Measurements from ENCODE around the gene PIBF1. TPM values are rescaled to one million over a fixed set of nuclear protein-coding genes. Genes with fewer than 3 reads are reported as not detected.
A peak's percentile ranks its signal among the peaks of the same experiment; 100 is the strongest.
"Not testable (repeated sequence)": the region's sequence is repeated elsewhere in the genome, so short reads cannot be mapped to it uniquely, and the experiment has no call there.

The PIBF1 gene
- total and polyA plus RNA-seq, 2 donors = 12.9 to 74.2 TPM

GRCh38 chr13:72896869-72897268 lies 114.9 kb downstream of the PIBF1 start:
- no peak for DNase-seq (ENCODE audit: extremely low spot score)
- Histone ChIP-seq H3K27ac (ENCODE audit: low read depth) (no peak overlapping the region), H3K4me3 (ENCODE audit: low read depth, low read length) (no peak overlapping the region), H3K36me3 (ENCODE audit: insufficient read depth) (no peaks in the 10 kb centered on the region), H3K4me1 (ENCODE audit: insufficient read depth) (no peaks in the 10 kb centered on the region)
- 98% methylated on average over 4 of the region's 4 CpGs for WGBS

DNA sequence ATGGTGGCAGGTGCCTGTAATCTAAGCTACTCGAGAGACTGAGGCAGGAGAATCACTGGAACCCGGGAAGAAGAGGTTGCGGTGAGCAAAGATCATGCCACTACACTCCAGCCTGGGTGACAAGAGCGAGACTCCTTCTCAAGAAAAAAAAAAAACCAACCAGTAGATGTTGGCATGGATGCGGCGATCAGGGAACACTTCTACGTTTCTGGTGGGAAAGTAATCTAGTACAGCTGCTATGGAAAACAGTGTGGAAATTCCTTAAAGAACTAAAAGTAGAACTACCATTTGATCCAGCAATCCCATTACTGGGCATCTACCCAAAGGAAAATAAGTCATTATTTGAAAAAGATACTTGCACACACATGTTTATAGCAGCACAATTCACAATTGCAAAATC lies 119.6 kb downstream of the PIBF1 start:
- DNase-seq (ENCODE audit: extremely low spot score) = not testable (repeated sequence)
- 85% methylated on average over 7 of the region's 7 CpGs for WGBS

GRCh38 chr13:72908416-72908815 lies 126.5 kb downstream of the PIBF1 start:
- DNase-seq (ENCODE audit: extremely low spot score) = no peak
- 91% methylated on average over 4 of the region's 4 CpGs for WGBS

More for the DNA sequence above, 119.6 kb downstream of the PIBF1 start:
- not testable (repeated sequence) for H3K27ac ChIP-seq (ENCODE audit: low read depth); H3K4me3 ChIP-seq (ENCODE audit: low read depth, low read length); H3K4me1 ChIP-seq (ENCODE audit: insufficient read depth); H3K36me3 ChIP-seq (ENCODE audit: insufficient read depth)

GRCh38 chr13:72911981-72912380 lies 130.0 kb downstream of the PIBF1 start:
- WGBS = 94% methylated on average over 1 of the region's 1 CpG

More at GRCh38 chr13:72908416-72908815, 126.5 kb downstream of the PIBF1 start:
- Histone ChIP-seq H3K4me3 (ENCODE audit: low read depth, low read length) (no peak overlapping the region), H3K27ac (ENCODE audit: low read depth) (no peak overlapping the region), H3K36me3 (ENCODE audit: insufficient read depth) (no peaks in the 10 kb centered on the region), H3K4me1 (ENCODE audit: insufficient read depth) (no peaks in the 10 kb centered on the region)

GRCh38 chr13:72920097-72920496 lies 138.2 kb downstream of the PIBF1 start:
- no peak overlapping the region for H3K4me3 ChIP-seq (ENCODE audit: low read depth, low read length)
- H3K36me3 ChIP-seq (ENCODE audit: insufficient read depth) = no peaks in the 10 kb centered on the region
- no peak overlapping the region for H3K27ac ChIP-seq (ENCODE audit: low read depth)
- no peaks in the 10 kb centered on the region for H3K4me1 ChIP-seq (ENCODE audit: insufficient read depth)
- DNase-seq (ENCODE audit: extremely low spot score) = no peak
- 65% methylated on average over 2 of the region's 2 CpGs for WGBS

More at GRCh38 chr13:72911981-72912380, 130.0 kb downstream of the PIBF1 start:
- H3K4me3 ChIP-seq (ENCODE audit: low read depth, low read length) = no peak overlapping the region
- H3K27ac ChIP-seq (ENCODE audit: low read depth) = no peak overlapping the region
- DNase-seq (ENCODE audit: extremely low spot score) = no peak
- no peaks in the 10 kb centered on the region for H3K36me3 ChIP-seq (ENCODE audit: insufficient read depth)
- H3K4me1 ChIP-seq (ENCODE audit: insufficient read depth) = no peaks in the 10 kb centered on the region

GRCh38 chr13:72931311-72931710 lies 149.4 kb downstream of the PIBF1 start:
- H3K27ac ChIP-seq (ENCODE audit: low read depth) = no peak overlapping the region
- no peak for DNase-seq (ENCODE audit: extremely low spot score)

GRCh38 chr13:72932250-72932649 lies 150.3 kb downstream of the PIBF1 start:
- Histone ChIP-seq H3K36me3 (ENCODE audit: insufficient read depth) (no peaks in the 10 kb centered on the region), H3K4me1 (ENCODE audit: insufficient read depth) (no peaks in the 10 kb centered on the region), H3K27ac (ENCODE audit: low read depth) (no peak overlapping the region), H3K4me3 (ENCODE audit: low read depth, low read length) (no peak overlapping the region)
- 80% methylated on average over 1 of the region's 1 CpG for WGBS
- no peak for DNase-seq (ENCODE audit: extremely low spot score)

More at GRCh38 chr13:72931311-72931710, 149.4 kb downstream of the PIBF1 start:
- Histone ChIP-seq H3K4me1 (ENCODE audit: insufficient read depth) (no peaks in the 10 kb centered on the region), H3K36me3 (ENCODE audit: insufficient read depth) (no peaks in the 10 kb centered on the region), H3K4me3 (ENCODE audit: low read depth, low read length) (no peak overlapping the region)

- 97% methylated on average over 2 of the region's 2 CpGs for WGBS
- not testable (repeated sequence) for H3K27ac ChIP-seq (ENCODE audit: low read depth); DNase-seq (ENCODE audit: extremely low spot score); H3K36me3 ChIP-seq (ENCODE audit: insufficient read depth); H3K4me3 ChIP-seq (ENCODE audit: low read depth, low read length); H3K4me1 ChIP-seq (ENCODE audit: insufficient read depth)
Measured at GRCh38 chr13:72946267-72946666, 164.3 kb downstream of the PIBF1 start.

DNA sequence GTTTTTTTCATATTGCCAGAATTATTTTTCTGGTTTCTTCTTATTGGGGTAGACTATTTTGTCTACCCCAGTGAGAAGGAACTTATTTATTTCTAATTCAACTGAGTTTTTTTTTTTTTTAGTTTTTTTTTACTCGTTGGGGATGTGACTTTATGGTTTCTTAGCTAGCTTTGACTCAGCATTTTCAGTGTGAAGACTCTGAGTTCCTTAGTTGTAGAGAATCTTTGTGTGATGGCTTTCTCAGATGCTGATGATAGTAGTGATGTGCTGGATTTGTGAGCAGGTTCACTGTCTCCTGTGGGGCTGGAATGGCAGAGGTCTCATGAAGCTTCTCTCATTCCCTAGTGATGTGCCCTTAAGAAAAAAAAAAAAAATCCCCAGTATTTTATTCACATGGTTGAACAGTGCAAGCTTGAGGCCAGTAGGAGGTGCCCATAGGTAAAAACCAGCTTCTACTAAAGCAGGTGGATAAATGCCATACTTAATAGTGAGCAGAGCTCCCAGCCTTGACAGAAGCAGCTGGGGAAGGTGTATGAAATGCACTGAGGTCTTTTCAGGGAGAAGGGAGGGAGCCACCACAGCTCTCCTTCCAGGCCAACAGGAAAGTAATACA lies 170.7 kb downstream of the PIBF1 start:
- Histone ChIP-seq H3K36me3 (ENCODE audit: insufficient read depth) (no peaks in the 10 kb centered on the region), H3K4me1 (ENCODE audit: insufficient read depth) (no peaks in the 10 kb centered on the region), H3K4me3 (ENCODE audit: low read depth, low read length) (no peak overlapping the region), H3K27ac (ENCODE audit: low read depth) (no peak overlapping the region)
- 88% methylated on average over 1 of the region's 1 CpG for WGBS
- DNase-seq (ENCODE audit: extremely low spot score) = no peak

GRCh38 chr13:72953391-72953965 lies 171.5 kb downstream of the PIBF1 start:
- 96% methylated on average over 6 of the region's 6 CpGs for WGBS

GRCh38 chr13:72959643-72960042 lies 177.7 kb downstream of the PIBF1 start:
- H3K4me1 ChIP-seq (ENCODE audit: insufficient read depth) = no peaks in the 10 kb centered on the region
- no peak for DNase-seq (ENCODE audit: extremely low spot score)
- WGBS = 86% methylated on average over 1 of the region's 1 CpG
- H3K36me3 ChIP-seq (ENCODE audit: insufficient read depth) = no peaks in the 10 kb centered on the region
- H3K27ac ChIP-seq (ENCODE audit: low read depth) = no peak overlapping the region
- H3K4me3 ChIP-seq (ENCODE audit: low read depth, low read length) = no peak overlapping the region

More at GRCh38 chr13:72953391-72953965, 171.5 kb downstream of the PIBF1 start:
- Histone ChIP-seq H3K36me3 (ENCODE audit: insufficient read depth) (no peaks in the 10 kb centered on the region), H3K4me1 (ENCODE audit: insufficient read depth) (no peaks in the 10 kb centered on the region), H3K4me3 (ENCODE audit: low read depth, low read length) (no peak overlapping the region), H3K27ac (ENCODE audit: low read depth) (no peak overlapping the region)
- peak; percentile 14 for DNase-seq (ENCODE audit: extremely low spot score)

DNA sequence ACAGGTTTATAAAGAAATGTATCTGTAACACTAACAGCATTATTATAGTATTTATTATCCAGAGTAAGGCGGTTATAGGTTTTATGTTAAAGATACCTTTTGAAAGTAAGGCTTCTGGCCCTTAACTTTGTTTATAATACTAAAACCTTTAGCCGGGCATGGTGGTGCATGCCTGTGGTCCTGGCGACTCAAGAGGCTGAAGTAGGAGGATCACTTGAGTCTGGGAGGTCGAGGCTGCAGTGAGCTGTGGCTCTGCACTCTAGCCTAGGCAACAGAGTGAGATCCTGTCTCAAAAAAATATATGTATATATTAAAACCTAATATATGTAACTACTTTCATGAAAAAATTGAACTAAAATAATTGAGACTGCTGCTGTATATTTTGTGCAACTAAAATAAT lies 178.2 kb downstream of the PIBF1 start:
- Histone ChIP-seq H3K36me3 (ENCODE audit: insufficient read depth) (no peaks in the 10 kb centered on the region), H3K4me3 (ENCODE audit: low read depth, low read length) (no peak overlapping the region), H3K4me1 (ENCODE audit: insufficient read depth) (no peaks in the 10 kb centered on the region), H3K27ac (ENCODE audit: low read depth) (peak overlapping the region; percentile 50)
- no peak for DNase-seq (ENCODE audit: extremely low spot score)
- WGBS = 83% methylated on average over 4 of the region's 4 CpGs

DNA sequence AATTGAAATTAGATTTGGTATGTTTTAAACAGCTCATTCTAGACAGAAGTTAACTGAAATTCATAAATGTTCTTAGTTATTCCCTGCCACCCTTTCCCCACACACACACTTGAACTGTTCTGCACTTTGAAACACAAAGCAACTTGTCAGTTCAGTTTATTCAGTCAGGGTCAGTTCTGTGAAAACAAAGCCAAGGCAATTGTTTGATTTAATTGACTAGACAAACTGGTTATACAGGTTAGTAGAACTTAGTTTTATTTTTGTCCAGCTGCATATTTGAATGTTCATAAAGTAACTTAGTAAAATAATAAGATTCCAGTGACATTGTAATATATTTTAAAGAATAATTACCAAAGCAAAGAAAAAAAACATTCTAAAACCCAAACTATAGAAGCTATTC lies 178.6 kb downstream of the PIBF1 start:
- no peaks in the 10 kb centered on the region for H3K36me3 ChIP-seq (ENCODE audit: insufficient read depth)
- peak; percentile 58 for DNase-seq (ENCODE audit: extremely low spot score)
- H3K4me3 ChIP-seq (ENCODE audit: low read depth, low read length) = no peak overlapping the region
- no peaks in the 10 kb centered on the region for H3K4me1 ChIP-seq (ENCODE audit: insufficient read depth)
- H3K27ac ChIP-seq (ENCODE audit: low read depth) = no peak overlapping the region

DNA sequence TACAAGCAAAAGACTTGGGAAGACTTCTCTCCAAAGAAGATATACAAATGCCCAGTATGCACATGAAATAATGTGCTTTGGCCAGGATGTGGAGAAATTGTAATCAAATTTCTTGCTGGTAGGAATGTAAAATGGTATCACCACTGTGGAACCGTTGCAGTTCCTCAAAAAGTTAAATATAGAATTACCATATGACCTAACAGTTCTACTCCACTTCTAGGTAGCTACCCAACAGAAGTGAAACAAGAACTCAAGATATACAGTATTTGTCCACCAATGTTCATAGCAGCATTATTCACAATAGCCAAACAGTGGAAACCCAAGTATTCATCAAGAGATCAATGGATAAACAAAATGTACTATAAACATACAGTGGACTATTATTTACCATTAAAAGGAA lies 181.8 kb downstream of the PIBF1 start:
- H3K4me1 ChIP-seq (ENCODE audit: insufficient read depth) = no peaks in the 10 kb centered on the region
- H3K27ac ChIP-seq (ENCODE audit: low read depth) = no peak overlapping the region
- no peak for DNase-seq (ENCODE audit: extremely low spot score)
- 82% methylated on average over 1 of the region's 1 CpG for WGBS
- no peaks in the 10 kb centered on the region for H3K36me3 ChIP-seq (ENCODE audit: insufficient read depth)
- H3K4me3 ChIP-seq (ENCODE audit: low read depth, low read length) = no peak overlapping the region
